SIG-M5 (cell line): Measurements from ENCODE around the gene LEKR1.

Experiments used
- DNase-seq: peaks from one replicate; lab custom pipeline; 2025; lab: John Stamatoyannopoulos, UW

Gene LEKR1

GRCh38 chr3:157058392-157059071 lies 232.4 kb downstream of the LEKR1 start:
- no peak for DNase-seq

GRCh38 chr3:157059181-157059580 lies 233.0 kb downstream of the LEKR1 start:
- DNase-seq: no peak

GRCh38 chr3:157059661-157060060 lies 233.5 kb downstream of the LEKR1 start:
- no peak for DNase-seq

DNA sequence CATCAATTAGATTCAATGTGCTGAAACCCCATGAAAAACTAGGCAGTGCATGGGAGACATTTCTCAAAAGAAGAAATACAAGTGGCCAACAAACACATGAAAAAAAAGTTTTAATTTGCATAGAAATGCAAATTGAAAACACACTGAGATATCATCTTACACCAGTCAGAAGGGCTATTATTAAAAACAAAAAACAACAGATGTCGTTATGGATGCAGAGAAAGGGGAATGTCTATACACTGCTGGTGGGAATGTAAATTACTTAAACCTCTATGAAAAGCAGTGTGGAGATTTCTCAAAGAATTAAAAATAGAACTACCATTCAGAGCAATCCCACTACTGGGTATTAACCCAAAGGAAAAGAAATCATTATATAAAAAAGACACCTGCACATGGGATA lies 235.1 kb downstream of the LEKR1 start:
- no peak for DNase-seq

GRCh38 chr3:157063469-157063868 lies 237.3 kb downstream of the LEKR1 start:
- DNase-seq: no peak

DNA sequence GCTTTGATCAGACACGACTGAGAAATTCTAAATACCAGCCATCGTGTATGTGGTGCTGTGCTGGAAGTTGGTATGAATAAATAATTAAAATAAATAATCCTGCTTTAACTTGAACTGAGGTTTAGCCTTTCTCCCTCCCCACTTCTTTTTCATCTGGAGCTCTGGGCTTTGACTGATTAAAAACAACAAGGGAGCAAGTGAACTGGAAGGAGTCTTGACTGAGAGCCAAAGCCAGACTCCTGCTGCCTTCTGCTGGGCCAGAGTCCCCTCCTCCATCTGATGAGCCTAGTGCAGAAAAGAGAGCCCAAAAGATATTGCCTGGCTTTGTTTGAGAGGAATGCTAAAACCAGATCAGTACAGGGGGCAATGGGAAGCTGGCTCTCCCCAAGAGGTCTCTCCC lies 237.8 kb downstream of the LEKR1 start:
- no peak for DNase-seq

DNA sequence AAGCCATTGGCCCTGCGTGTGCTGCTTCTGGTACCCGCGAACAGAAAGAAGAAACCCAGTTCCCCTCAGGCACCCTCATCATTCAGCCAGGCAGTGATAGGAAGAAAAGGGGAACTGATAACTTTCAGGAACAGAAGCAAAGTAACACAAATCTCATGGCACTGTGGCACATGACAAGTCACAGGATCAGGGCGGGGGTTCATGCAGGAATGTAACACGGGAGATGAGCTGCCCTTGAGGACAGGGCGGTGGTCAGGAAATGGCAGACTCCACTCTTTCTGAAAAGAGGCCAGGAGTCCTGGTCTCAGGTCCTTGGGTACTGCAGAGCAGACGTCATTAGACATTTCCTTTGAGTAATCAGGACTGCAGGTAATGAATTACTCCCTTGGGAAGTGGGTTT lies 238.2 kb downstream of the LEKR1 start:
- no peak for DNase-seq

GRCh38 chr3:157065201-157065600 lies 239.0 kb downstream of the LEKR1 start:
- DNase-seq: no peak

DNA sequence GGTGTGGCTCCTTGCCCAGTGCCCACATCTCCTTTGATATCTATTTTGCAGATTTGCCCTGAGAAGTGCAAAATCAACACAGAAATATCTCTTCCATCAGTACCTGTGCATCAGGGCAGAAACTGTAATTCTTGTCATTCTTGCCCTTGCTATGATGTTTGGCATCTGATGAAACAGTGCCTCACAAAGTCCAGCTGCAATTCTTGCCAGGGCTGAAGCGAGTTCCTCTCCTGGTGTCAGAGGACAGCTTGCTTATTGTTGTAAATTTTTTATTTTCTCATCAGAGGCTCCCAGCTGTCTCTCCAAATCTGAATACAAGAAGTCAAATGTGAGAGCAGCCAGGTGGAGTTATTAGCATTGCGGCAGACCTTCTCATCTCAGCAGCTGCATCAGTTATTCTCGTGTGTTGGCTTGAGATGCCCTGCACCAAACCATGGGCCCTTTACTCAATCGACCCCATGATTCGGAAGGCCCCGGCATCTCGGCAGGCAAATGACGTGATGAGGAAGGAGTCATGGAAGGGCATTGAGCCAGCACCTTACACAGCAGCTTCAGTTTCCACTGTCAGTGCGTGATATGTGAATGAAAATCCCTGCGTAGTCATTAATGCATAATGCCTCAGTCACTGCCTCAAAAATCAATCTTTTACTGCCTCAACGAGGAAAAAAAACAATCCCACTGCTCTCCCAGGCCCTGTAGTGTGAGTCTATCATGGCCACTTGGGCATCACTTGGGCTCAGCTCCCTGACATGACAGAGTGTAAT lies 240.4 kb downstream of the LEKR1 start:
- DNase-seq: no peak

GRCh38 chr3:157067114-157067513 lies 241.0 kb downstream of the LEKR1 start:
- DNase-seq: no peak

GRCh38 chr3:157069406-157069805 lies 243.3 kb downstream of the LEKR1 start:
- no peak for DNase-seq

DNA sequence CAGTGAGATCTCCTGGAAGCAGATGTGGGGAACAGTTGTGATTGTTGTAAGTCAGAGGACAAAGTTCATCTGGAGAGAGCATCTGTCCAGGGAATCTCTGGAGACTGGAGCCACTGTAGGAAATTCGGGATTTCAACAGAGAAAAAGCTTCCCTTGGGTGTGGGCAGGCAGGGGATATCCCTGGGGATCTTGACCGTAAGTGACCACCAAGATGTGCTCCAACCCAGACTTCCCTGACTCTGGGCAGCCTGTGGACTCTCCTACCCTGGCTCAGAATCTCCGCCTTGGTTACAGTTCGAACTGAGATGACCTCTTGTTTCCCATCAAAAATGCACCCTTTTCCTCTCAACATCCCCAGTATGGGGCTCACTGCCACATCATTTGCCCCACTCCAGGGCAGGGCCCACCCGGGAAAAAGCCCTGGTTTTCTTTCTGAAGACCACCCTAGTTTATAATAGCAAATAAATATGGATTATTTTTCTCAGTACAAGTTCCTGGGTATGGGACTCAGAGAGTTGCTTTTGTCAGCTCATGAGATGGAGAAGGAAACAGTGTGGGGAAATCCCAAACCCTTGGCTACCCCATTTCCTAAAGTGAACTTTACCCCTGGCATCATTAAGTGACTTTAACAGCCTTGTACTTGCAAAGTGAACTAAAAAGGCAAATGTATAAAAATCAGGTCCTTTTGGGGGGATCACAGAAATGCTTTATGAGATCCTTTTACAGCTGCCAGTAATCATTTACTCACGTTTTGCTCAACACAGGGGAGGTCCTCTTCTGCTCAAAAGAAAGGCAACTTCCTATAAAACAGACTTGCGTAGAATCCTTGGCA lies 243.9 kb downstream of the LEKR1 start:
- no peak for DNase-seq

DNA sequence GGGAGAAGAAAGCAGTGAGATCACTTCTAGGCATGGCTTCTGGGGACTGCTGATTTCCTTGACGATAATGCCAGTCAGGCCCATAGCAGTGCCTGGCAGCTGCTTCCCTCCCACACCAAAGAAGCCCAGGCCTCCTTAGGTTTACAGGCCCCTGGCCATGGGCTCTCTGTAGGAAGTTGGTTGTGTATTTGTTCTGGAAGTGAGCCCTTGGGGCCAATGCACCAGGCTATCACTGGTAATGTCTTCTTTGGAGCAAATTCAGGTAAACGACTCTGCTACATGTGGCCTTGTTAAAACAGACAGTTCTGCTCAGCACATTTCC lies 244.5 kb downstream of the LEKR1 start:
- DNase-seq: no peak

DNA sequence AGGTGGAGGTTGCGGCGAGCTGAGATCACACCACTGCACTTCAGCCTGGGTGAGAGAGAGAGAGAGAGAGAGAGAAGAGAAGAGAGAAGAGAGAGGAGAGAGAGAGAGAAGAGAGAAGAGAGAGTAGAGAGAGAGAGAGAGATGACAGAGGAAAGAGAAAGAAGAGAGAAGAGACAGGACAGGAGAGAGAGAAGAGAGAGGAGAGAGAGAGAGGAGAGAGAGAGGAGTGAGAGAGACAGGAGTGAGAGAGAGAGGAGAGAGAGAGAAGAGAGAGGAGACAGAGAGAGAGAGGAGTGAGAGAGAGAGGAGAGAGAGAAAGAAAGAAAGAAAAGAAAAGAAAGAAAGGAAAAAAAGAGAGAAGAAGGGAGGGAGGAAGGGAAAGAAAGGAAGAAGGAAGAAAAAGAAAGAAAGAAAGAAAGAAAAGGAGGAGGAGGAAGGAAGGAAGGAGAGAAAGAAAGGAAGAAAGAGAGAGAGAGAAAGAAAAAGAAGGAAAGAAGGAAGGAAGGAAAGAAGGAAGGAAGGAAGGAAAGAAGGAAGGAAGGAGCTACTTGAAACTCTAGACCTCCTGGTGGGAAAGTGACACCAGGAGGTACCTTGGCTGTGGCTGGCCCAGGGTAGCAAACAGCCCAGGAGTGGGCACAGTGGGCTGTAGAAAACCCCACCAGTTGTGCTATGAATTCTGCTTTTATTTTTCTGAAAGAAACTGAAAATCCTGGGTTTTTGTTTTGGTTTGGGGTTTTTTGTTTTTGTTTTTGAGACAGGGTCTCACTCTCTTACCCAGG lies 245.8 kb downstream of the LEKR1 start:
- DNase-seq: no peak

- no peak for DNase-seq
Observed at GRCh38 chr3:157073810-157074209, 247.7 kb downstream of the LEKR1 start.

- no peak for DNase-seq
Observed at GRCh38 chr3:157074490-157074889, 248.3 kb downstream of the LEKR1 start.

DNA sequence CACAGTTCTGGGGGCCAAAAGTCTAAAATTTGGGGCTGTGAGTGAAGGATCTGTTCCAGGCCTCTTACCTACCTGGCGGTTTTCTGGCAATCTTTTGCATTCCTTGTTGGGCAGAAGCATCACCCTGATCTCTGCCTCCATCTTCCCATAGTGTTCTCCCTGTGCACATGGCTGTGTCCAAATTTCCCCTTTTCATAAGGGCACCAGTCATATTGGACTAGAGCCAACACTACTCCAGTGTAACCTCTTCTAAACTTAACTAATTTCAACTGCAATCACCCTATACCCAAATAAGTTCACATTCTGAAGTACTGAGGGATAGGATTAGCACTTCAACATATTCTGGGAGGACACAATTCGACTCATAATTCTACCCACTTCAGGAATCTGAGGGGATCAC lies 248.8 kb downstream of the LEKR1 start:
- DNase-seq: no peak

GRCh38 chr3:157075693-157076420 lies 249.7 kb downstream of the LEKR1 start:
- DNase-seq: no peak

DNA sequence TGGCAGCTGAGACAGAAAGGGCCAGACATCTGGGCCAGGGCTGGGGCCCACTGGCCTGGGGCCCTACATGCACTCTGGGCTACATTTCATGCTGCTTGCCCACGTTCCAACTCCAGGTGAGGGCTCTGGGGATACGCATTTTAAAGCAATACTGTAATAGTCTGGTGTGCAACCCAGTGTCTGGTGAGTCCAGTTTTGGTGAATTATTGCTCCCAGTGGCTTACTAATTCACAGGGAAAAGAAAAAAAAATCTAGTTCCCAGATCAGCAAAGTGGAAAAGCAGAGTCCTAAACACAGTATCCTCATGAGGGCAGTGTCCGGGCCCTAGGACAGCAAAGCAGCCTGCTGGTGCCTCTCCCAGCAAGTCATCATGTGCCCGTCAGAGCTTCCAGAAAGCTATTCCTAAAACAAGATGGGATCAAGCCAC lies 251.4 kb downstream of the LEKR1 start:
- DNase-seq: no peak

- DNase-seq: no peak
Observed at GRCh38 chr3:157078131-157078810, 252.1 kb downstream of the LEKR1 start.

- DNase-seq: no peak
Observed at GRCh38 chr3:157078811-157079185, 252.6 kb downstream of the LEKR1 start.
